GM21360 (cell line): Measurements from ENCODE around the gene RBP7.
"Not testable (repeated sequence)": the region's sequence is repeated elsewhere in the genome, so short reads cannot be mapped to it uniquely, and the experiment has no call there.

Source experiments
- ATAC-seq: cut with Tn5 transposase; IDR thresholded peaks from one replicate; pipeline ENCODE4 v1.9.1; 2021; ENCODE audit warnings: mild to moderate bottlenecking, moderate library complexity; ENCODE audit not compliant: unreplicated experiment

RBP7 gene

DNA sequence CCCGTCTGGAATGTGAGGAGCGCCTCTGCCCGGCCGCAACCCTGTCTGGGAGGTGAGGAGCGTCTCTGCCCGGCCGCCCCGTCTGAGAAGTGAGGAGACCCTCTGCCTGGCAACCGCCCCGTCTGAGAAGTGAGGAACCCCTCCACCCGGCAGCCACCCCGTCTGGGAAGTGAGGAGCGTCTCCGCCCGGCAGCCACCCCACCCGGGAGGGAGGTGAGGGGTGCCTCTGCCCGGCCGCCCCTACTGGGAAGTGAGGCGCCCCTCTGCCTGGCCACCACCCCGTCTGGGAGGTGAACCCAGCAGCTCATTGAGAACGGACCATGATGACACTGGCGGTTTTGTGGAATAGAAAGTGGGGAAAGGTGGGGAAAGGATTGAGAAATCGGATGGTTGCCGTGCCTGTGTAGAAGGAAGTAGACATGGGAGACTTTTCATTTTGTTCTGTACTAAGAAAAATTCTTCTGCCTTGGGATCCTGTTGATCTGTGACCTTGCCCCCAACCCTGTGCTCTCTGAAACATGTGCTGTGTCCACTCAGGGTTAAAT, 32.0 kb downstream of the RBP7 start:
- ATAC-seq, result not testable (repeated sequence)

GRCh38 chr1:10031461-10031860, 34.4 kb downstream of the RBP7 start:
- ATAC-seq, result no peak

GRCh38 chr1:10032590-10033358, 35.7 kb downstream of the RBP7 start, which contains the start of gene UBE4B:
TSS of gene UBE4B (plus strand) at chr1:10032958. CDS start at chr1:10033671, 713 bp downstream.
- ATAC-seq, result peak; percentile 96

DNA sequence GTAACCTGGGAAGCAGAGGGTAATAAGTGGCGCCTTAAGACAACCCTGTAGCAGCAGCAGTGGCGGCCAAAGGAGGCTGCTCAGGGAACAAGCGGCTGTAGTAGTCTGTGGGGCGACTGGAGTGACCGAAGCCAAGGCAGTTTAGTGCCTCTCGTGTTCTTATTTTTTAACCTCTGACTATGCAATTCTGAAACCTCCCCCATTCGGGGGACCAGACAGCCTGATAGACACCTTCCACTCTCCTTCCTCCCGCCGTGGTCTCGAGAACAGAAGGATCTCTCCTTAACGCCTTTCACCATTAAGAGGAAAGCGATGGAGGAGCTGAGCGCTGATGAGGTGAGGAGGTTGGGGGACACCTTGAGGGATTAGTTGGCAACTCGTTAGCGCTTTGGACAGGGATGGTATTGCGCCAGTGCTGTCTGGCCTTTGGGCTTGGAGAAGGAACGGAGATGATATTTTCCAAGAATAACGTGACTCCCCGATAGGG, 36.4 kb downstream of the RBP7 start:
- peak; percentile 12 for ATAC-seq

DNA sequence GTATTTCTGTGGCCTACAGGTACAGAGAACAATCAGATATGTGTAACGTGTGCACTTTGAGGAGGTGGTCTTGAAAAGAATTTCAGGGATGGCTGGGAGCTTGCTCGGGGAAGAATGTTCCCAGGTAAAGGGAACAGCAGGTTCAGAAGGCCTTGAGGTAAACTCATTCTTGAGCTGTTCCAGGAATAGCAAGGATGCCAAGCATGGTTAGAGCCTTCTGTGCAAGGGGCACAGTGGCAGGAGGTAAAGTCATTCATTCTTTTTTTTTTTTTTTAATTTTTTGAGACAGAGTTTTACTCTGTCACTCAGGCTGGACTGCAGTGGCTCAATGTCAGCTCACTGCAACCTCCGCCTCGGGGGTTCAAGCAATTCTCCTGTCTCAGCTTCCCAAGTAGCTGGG, 45.7 kb downstream of the RBP7 start:
- no peak for ATAC-seq

DNA sequence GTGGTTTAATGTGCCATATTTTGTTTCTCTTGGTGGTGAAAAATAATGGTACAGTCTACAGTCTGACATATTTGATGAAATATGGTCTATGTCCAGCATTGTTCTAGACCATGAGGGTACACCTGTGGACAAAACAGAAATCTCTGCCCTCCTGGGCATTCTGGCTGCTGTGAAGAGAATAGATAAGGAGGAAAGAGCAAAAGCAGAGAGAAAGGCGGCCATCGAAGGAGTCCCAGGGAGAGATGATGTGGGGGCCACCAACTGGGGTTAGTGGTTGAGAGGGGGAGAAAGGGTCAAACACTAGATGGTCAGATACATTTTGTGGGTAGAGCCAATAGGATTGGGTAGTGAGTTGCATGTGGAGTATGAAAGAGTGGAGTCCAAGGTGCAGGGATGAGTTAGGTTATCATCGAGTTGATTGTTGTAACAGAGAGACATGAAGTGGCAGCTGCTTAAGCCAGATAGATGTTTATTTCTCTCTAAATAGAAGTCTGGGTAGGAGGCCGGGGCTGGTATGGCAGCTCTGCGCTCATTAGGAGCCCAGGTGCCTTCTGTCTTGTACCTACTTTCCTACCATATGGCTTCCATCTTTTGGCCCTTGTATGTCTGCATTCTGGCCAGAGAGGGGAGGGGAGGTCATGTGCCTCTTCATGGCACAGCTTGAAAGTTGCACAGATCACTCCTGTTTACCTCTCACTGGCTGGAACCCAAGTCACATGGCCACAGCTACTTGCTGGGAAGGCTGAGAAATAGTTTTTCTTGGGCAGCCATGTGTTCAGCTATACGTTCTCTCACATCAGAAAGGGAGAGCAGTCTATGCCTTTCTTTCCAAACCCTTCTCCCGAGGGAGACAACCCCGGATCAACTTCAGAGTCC, 48.7 kb downstream of the RBP7 start:
- ATAC-seq, result no peak

GRCh38 chr1:10046356-10047085, 49.5 kb downstream of the RBP7 start:
- ATAC-seq, result no peak

DNA sequence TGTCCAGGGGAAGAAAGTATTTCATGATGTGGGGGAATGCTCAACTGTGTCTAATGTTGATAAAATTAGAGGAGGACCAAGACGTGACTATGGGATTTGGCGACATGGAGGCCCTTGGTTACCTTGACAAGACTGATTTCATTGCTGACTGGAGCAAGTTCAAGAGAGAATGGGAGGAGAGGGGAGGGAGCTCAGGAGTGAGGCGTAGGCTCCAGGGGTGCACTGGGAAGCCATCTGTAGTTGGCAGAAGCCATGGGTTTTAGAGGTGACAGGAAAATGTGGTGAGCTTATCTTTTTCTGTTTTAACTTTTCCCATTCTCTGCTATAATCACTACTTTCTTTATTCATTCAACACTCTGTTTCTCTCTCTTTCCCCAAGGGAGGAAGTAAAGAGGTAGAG, 51.6 kb downstream of the RBP7 start:
- no peak for ATAC-seq

GRCh38 chr1:10050611-10051010, 53.6 kb downstream of the RBP7 start:
- no peak for ATAC-seq

DNA sequence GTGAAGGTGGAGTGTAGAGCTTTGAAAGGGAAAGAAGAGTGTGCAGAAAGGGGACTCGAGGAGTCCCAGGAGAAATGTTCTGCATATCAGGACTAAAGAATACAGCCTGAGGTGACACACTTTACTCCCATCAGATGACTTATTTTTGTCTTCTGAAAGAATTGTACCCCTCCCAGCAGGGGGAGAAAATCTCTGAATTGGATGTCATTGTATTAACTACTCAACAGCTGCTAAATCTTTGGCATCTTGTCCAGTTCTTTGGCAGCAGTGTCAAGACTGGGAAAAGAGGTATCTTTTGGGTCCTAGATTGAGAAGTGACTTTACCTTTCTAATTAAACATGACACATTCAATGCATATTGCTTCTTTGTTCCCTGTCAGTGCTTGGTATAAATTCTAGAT, 54.6 kb downstream of the RBP7 start:
- ATAC-seq, result no peak

DNA sequence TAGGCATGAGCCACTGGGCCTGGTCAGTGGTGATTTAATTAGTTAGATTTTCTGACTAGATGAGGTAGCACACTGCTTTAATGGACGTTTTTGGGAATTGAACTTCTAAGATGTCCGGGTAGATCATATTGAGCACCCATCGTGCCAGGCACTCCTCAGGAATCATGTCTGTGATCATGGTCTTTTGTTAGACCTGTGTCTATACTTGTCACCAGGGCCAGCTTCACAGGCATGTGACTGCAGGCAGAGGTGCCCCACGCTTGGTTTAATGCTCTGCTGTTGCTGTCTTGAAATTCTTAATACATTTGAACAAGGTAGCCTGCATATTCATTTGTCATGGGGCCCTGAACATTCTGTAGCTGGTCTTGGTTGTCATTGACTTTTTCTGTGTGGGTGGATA, 55.3 kb downstream of the RBP7 start:
- ATAC-seq, result no peak

DNA sequence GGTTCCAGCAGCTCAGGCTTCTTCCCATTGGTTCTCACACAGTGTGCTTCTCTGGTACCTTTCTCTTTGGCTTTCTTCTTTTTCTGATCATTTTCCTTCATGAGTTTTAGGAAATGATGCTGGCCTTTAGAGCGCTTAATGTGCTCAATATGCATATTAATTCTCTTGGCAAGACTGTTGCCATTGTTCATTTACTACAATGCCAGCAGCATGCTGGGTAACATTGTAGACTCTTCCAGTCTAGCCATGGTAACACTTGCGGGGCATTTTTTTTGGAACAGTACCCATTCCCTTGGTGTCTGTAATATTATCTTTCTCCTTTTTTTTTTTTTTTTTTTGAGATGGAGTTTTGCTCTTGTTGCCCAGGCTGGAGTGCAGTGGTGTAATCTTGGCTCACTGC, 57.4 kb downstream of the RBP7 start:
- ATAC-seq, result no peak

GRCh38 chr1:10056599-10056987, 59.6 kb downstream of the RBP7 start:
- ATAC-seq, result no peak

DNA sequence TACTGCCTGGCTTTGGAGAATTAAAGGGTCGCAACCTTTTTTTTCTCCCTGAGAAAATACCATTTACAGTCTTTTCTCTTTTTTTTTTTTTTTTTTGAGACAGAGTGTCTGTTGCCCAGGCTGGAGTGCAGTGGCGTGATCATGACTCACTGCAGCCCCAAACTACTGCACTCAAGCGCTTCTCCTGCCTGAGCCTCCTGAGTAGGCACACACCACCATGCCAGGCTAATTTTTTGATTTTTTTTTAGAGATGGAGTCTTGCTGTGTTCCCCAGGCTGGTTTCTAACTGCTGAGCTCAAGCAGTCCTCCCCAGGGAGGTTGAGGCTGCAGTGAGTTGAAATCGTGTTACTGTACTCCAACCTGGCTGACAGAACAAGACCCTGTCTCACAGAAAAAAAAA, 60.3 kb downstream of the RBP7 start:
- ATAC-seq, result no peak

GRCh38 chr1:10057796-10058195, 60.8 kb downstream of the RBP7 start:
- ATAC-seq, result no peak

DNA sequence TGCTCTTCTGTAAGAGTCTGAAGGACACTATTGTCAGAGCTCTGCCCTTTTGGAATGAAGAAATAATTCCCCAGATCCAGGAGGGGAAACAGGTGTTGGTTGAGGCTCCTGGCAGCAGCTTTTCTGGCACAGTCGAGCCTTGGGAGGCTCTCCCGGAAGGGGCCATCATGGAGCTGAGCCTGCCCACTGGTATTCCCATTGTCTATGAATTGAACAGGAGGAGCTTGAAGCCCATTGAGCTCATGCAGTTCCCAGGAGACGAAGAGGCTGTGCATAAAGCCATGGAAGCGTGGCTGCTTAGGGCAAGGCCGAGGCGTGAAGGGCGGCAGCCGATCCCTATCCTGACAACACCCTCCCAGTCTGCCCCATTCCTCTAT, 62.3 kb downstream of the RBP7 start:
- no peak for ATAC-seq

DNA sequence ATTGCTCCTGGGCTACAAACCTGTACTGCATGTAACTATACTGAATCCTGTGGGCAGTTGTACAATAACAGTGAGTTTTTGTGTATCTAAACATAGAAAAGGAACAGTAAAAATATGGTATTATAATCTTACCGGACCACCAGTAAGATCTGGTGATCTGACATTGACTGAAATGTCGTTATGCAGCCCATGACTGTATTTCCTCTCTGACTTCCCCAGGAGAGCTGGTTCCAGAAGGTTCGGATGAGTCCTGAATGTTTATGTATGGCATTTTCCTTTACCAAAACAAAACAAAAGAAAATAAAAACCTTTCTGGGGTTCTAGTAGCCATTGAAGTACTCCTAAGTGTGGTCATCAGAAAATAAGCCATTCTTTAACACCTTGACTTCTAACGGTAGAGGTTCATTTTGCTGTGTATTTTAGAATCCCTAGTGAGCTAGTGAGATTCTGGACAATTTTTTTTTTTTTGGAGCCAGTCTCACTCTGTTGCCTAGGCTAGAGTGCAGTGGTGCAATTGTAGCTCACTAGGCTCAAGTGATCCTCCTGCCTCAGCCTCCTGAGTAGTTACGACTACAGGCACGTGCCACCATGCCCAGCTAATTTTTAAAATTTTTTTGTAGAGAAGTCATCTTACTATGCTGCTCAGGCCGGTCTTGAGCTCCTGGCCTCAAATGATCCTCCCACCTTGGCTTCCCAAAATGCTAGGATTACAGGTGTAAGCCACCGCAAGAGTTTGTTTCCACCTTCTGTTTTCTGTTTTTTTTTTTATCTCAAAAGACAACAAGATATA, 63.5 kb downstream of the RBP7 start:
- no peak for ATAC-seq

DNA sequence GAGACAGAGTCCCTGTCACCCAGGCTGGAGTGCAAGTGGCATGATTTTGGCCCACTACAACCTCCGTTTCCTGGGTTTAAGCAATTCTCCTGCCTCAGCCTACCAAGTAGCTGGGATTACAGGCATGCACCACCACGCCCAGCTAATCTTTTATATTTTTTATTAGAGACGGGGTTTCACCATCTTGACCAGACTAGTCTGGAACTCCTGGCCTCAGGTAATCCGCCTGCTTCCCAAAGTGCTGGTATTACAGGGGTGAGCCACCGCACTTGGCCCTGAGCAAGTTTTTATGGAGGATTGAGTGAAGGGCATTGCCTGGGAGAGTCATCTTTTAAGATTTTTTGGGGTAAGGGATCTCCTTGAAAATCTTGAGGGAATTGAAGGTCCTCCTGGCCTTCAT, 64.2 kb downstream of the RBP7 start:
- no peak for ATAC-seq

- ATAC-seq, result no peak
Measured at GRCh38 chr1:10063878-10064277, 66.8 kb downstream of the RBP7 start.
